GM19023 (cell line): ENCODE data around the gene FAM177A1.
"Not testable (repeated sequence)": the region's sequence is repeated elsewhere in the genome, so short reads cannot be mapped to it uniquely, and the experiment has no call there.

ENCODE experiments used
- ATAC-seq: cut with Tn5 transposase; IDR thresholded peaks from one replicate; pipeline ENCODE4 v1.9.1; 2021; ENCODE audit warnings: mild to moderate bottlenecking, moderate library complexity; ENCODE audit not compliant: unreplicated experiment

The FAM177A1 gene

DNA sequence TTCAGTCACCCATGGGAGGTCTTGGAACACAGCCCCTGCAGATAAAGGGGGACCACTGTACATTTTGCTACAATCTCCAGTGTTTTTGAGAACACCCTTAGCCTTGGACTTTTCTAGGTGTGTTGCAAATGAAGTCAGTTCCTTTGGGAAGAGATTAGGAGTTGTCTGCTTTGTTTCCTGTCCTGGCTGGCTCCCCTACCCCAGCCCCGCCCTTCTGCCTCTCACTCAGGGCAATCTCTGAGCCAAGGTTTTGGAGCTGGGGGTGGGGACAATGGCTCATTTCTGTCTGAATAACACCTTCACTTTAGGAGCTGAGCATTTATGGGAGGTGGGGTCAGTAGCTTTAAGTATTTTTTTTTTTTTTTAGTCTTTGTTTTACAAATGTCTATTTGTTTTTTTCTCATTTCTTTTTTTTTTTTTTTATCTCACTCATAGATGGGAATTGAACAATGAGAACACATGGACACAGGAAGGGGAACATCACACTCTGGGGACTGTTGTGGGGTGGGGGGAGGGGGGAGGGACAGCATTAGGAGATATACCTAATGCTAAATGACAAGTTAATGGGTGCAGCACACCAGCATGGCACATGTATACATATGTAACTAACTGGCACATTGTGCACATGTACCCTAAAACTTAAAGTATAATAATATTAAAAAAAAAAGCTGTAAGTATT, 15.2 kb downstream of the FAM177A1 start:
- ATAC-seq: not testable (repeated sequence)

DNA sequence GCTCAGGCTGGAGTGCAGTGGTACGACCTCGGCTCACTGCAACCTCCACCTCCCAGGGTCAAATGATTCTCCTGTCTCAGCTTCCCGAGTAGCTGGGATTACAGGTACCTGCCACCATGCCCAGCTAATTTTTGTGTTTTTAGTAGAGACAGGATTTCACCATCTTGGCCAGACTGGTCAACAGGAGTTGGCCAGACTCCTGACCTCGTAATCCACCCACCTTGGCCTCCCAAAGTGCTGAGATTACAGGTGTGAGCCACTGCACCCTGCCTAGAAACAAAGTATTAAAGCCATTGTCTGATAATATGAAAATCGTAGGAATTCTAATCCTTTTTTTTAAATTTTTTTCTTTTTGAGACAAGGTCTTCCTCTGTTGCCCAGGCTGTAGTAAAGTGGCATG, 19.7 kb downstream of the FAM177A1 start:
- not testable (repeated sequence) for ATAC-seq

DNA sequence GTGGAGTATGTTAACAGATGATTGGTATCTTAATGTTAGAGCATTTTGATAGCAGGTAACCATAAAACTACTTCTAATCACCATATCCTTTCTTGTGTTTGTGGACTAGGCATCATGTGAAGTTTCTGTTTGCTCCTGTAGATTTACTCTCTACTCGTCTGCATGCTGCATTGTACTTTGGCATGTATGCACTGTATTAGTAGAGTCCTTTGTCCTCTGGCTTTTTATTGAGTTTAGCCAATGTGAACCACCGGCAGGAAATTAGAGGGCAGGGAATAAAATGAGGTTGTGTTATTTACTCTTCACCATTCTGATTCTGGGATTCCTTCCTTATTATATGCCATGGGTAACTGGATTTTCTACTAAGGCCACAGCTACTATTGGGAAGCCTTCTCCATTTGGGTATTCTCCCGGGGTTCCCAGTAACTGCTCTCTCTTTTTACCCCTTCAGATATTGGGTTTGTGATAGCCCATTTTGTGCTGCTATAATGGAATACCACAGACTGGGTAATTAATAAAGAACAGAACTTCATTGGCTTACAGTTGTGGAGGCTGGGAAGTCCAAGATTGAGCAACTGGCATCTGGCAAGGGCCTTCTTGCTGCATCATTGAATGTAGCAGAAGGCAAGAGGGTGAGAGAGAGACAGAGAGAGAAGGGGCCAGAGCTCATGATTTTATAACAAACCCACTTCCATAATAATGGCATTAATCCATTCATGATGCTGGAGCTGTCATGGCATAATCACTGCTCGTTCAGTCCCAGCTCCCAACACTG, 22.4 kb downstream of the FAM177A1 start:
- ATAC-seq: no peak

DNA sequence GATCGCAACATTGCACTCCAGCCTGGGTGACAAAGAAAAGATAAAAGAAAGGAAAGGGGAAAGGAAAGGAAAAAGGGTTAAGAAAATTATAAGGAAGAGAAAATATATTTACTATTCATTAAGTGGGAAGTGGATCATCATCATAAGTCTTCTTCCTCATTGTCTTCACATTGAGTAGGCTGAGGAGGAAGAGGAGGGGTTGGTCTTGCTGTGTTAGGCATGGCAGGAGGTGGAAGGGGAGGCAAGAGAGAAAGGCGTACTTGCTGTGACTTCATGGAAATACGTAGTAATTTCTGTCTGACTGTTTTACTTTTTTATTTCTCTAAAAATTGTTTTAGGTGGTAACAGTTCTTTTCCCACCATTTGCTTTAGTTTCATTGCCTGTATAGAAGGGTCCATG, 26.2 kb downstream of the FAM177A1 start:
- no peak for ATAC-seq

DNA sequence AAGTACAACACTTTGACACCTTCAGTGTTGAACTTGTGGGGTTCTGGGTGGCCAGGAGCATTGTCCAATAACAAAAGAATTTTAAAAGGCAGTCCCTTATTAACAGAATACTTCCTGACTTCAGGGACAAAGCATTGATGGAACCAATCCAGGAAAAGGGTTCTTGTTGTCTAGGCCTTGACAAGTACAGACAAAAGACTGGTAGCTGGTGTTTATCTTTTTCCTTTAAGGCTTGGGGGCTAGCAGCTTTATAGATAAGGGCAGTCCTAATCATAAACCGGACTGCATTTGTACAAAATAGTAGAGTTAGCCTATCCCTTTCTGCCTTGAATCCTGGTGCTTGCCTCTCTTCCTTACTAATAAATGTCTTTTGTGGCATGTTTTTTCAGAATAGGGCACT, 27.4 kb downstream of the FAM177A1 start:
- ATAC-seq: no peak

DNA sequence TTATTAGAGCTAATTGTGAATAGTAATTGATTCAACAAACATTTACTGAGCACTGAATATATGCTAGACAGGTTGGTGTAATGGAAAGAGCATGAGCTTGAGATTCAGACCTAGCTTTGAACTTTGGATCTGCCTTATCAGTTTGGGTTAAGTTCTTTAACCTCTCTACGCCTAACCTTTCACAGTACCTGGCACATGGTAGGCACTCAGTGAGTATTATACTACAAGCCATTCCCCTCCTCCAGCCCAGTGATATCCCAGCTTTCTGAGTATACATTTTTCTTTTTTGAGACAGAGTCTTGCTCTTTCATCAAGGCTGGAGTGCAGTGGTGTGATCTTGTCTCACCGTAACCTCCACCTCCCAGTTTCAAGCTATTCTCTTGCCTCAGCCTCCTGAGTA, 32.0 kb downstream of the FAM177A1 start:
- ATAC-seq: no peak

DNA sequence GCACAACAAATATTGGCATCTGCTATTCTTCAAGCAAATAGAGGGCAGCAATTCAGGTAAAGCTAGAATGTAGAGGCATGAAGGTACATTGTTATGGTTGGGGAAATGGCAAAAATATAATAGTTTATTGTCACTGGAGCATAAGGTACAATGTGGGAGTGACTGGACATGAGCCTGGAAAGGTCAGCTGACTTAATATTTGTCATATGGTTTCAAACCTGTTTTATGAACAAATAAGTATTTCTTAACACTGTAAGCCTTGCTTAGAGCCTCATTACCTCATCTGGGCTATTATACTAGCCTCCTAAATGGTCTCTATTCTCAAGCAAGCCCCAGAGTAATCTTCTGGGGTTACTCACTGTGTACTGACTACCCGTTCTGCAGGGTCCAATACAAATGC, 33.7 kb downstream of the FAM177A1 start:
- no peak for ATAC-seq

DNA sequence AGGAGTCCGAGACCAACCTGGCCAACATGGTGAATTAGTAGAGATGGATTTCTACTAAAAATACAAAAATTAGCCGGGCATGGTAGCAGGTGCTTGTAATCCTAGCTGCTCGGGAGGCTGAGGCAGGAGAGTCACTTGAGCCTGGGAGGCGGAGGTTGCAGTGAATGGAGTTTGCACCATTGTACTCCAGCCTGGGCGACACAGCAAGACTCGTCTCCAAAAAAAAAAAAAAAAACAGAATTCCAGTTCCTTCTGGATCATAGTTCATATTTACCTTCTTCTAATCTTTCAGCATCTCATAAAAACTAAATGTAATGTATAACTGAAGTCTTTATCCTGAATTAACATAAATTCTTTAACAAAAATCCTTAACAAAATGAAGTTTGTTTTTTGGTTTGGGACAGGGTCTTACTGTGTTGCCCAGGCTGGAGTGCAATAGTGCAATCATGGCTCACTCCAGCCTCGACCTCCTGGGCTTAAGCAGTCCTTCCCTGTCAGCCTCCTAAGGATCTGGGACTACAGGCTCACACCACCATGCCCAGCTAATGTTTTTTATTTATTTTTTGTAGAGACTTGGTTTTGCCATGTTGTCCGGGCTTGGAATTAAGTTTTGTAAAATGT, 37.6 kb downstream of the FAM177A1 start:
- ATAC-seq: no peak

DNA sequence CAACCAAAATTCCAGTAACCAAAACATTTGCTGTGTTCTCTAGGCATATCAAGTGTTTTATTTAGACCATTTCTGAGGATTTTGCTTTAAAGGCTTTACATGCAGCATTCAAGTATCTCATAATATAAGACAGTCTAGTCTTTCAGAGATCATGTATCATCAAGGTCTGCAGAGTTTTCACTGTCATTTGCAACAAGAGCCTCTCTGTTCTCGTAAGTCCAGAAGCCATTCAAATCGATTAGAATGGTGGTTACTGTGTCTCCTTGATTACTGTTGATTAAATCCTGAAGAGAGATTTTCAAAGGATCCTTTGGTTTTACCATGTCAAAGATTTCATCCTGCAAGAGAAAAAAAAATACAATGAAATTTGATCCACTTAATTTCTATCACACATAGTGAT, 39.4 kb downstream of the FAM177A1 start:
- ATAC-seq: no peak

DNA sequence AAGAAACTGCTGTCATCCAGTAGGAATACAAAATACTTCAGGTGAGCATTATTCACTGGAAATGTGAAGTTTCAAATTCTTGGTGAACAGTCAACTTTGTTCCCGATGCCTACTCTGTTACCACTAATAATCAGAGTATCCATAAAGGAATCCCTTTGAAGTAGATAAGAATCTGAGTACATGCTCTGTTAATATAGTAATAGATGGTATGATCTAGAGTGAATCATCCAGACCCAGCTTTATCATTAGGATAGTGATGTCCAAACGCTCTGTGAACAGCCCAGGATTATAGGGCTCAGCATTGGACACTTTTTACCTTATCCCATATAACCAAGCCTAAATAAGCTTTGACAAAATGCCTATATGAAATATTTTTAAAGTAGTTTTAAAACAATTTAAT, 42.4 kb downstream of the FAM177A1 start:
- ATAC-seq: no peak

DNA sequence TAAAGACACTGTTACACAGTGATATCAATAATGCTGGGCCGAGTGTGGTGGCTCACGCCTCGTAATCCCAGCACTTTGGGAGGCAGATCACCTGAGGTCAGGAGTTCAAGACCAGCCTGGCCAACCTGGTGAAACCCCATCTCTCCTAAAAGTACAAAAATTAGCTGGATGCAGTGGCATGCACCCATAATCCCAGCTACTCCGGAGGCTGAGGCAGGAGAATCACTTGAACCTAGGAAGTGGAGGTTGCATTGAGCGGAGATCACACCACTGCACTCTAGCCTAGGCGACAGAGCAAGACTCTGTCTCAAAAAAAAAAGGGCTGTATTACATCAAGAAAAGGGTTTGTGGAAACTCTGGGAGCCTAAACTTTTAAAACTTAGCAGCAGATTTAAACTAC, 48.6 kb downstream of the FAM177A1 start:
- not testable (repeated sequence) for ATAC-seq

DNA sequence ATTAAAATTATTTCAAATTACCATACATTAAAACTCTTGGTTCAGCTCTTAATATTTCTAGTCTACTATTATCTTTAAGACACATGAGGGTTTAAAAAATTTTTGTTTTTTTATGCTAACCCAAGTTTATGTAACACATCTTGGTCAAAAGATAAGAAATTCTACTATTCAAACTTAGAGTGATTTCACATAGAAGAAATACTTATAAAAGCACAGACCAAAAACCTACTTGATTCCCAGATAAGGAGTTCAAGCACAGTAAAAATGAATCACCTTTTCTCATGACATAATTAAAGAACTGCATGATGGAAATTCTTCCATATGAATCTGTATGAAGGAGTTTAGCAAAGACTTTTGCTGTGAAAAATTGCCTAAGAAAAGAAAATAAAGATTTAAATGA, 61.8 kb downstream of the FAM177A1 start:
- ATAC-seq: no peak

DNA sequence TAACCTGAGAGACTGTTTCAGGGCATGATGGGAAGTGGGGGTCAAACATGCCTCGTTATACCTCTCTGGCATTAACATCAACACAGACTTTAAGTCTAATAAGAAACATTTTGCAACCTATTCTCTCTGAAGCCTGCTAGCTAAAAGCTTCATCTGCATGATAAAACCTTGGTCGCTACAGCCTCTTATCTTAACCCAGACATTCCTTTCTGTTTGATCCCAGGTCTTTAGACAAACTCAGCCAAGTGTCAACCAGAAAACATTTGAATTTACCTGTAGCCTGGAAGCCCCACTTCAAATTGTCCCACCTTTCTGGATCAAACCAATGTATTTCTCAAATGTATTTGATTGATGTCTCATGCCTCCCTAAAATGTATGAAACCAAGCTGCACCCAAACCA, 66.6 kb downstream of the FAM177A1 start:
- no peak for ATAC-seq

DNA sequence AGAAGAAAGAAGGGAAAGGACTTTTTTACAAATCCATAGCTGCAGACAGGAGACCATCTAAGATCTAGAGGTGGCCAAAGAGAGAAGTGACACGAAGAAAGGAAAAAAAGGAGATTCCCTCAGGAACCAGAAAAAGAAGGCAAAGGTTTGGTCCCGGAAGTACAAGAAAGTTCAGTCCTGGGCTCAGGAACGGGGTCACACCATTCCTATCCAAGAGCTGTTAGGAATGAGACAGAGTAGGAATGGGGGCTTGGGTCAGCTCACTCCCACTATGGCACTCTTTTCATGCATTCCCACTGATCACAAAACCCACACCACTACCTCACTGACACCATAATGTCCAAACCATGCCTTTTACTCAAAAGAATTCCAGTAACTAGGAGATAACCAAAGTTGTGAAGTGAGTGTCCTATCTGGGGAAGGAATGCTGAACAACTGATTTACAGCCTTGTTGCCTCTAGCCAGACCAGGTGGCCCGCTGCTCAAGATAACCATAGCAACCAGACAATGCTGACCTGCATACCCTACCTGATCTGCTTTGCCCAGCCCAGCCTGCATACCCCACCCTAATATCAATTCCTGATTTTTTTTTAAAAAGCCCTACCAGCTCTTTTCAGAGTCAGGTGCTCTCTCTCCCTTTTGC, 67.4 kb downstream of the FAM177A1 start:
- no peak for ATAC-seq

DNA sequence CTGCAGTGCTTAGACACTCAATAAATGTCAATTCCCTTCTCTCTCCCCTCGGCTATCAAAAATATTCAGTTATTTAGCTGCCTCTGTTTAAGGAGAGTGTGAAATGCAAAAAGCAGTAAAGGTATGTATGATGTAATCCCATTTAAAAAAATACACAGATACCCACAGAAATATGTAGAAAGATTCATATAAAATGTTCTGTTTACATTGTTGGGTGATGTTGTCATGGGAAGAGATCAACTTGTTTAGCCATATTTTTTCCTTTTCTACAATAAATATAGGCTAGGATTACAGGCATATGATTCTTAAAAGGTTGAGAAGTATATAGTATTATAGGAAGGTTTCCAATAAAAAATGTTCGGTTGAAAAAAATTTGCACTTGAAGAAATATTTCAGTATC, 68.0 kb downstream of the FAM177A1 start:
- ATAC-seq: no peak

DNA sequence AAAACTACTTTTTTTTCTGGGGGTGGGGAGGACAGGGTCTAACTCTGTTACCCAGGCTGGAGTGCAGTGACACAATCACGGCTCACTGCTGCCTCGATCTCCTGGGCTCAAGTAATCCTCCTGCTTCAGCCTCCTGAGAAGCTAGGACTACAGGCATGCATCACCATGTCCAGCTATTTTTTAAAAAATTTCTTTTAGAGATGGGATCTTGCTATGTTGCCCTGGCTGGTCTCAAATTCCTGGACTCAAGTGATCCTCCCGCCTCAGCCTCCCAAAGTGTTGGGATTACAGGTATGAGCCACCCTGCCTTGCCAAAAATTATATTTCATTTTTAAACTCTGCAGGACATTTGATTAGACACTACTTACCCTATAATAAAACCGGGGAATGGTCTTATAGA, 70.2 kb downstream of the FAM177A1 start:
- ATAC-seq: no peak

DNA sequence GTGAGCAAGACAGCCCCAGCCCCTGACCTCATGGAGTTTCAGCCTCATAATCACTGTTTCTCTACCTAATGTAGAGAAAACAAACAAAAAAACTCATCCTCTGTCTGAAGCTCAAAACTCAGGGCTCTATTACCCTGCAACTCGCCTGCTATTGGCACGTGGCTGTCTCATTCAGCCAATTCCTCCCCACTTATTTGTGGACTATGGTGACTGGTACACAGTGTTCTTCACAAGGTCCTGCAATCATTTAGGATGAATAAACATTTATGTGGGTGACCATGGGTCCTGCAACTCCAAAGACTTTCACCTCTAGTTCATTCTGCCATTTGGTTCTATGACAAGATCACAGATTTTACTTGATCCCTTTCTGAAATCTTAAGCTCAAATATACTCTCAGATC, 71.0 kb downstream of the FAM177A1 start:
- ATAC-seq: no peak

DNA sequence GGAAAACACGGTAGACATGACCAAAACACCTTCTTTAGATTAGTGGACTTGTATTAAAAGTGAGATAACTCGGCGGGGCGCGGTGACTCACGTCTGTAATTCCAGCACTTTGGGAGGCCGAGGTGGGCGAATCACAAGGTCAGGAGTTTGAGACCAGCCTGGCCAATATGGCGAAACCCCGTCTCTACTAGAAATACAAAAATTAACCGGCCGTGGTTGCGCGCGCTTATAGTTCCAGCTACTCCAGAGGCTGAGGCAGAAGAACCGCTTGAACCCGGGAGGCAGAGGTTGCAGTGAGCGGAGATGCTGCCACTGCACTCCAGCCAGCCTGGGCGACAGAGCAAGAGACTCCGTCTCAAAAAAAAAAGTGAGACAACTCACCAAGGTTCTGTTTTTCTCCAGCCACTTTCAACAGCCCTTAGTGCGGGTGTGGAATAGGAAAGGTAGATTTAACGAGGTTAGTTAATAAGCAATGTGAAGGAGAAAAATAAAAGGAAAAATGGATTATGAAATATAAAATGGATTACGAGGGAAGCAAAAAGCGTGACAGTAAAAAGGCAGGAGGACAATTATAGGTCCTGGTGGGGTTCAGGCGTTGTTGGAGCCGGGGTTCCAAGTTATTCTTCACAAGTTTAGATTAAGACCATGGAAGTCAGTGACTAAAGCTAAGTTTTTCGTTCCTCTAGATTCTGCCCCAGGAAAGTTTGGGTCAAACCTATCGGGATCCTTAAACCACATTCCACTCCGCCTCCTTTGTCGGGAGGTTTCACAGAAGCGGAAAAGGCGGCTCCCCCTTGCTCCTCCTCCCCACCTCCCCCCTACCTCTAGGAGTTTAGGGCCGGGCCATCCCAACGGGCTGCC, 75.2 kb downstream of the FAM177A1 start:
- ATAC-seq: peak; percentile 0

DNA sequence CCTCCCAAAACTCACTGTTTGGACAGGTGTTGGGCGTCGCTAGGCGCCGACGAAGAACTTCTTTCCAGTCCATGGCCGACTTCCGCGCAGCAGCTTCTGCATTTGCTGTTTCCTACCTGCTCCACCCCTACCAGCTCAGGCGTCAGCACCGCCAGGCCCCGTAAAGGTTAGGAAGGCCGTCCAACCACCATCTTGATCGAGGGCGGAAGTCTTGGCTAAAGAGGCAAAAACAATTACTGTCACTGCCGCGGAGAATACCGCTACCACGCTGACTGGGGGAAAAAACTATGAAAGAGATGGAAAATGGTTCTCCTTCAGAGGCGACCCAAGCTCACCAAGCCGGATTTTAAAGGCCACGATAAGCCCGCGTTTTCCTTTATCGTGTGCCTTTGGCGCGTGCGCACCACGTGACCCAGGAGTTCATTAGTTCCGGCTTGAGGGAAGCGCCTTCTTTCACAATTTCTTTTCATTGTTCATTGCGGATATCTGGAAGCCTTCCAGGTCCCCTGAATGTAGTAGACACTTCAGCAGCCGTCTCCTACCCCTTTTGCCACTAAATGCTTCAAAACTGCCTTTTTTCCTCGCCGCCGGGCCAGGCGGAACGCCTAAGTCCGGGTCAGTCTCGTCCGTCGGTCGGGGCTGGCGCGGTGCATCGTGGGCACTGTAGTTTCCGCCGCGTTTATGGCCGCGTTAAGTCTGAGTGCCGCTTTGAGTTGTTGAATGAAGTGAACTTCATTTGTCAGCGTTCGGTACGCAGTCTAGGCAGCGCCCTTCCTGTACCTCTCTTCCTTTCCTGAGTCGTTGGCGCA, 76.0 kb downstream of the FAM177A1 start, which contains the start of the genes PPP2R3C and PRORP:
PPP2R3C (minus strand) TSS at position 104 of the 809 bp plus-strand sequence; CDS start at position 73, 31 bp downstream.
PRORP (plus strand) TSS at position 666 of the 809 bp plus-strand sequence. CDS start 694 bp downstream, outside the sequence.
- peak; percentile 84 for ATAC-seq
